Stimulated activated CD4-positive, alpha-beta T cell treated with anti-CD3 and anti-CD28 coated beads, Interleukin-15, amount 100 ng/mL, for 24 hours (primary cell): ENCODE measurements around the gene SLC18B1.

Experiments used
- DNase-seq: peaks from one replicate; pipeline ENCODE4 v3.0.0-alpha.2; 2020

SLC18B1 gene

DNA sequence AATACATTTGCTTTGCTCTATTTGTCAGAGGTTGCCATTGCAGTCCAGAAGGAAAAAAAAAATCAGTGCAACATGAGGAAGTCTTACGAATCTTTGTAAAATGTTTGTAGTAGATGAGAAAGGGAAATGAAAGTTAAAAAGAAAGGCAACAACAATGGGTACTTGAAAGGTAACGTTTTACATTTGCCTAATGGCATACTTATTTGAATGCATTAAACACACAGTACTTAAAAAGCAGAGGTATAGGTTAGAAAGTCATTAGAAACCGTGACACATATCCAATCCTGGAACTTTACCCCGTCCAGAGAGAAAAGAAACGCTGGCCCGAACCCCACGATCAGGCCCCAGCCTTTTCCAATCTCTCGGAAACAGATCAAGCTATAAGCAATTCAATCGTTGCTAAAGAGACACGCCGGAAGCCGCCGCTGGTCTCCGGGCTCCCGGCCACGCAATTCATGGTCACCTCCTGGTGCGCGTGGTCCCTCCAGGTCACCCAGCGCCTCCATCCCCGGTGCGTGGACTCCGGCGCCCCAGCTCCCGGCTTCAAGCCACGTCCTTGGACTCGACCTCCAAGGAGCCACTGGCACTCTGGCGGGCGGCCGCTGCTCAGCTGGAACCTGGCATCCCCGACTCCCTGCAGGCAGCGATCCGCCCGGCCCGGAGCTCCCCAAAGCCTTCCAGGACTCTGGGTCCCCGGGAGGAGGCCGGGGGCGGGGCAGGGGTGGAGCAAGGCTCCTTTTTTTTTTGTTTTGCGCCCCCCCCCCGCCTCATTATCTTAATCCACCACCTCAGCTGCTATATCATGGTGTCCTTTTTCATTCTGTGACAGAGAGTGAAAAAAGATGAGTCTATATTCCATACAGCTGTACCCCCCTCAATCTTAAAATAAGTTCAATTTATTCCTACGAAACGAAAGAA is at the start of gene SLC18B1:
Gene SLC18B1 (minus strand): TSS at position 687 of the 918 bp plus-strand sequence. CDS start 181 bp downstream, at position 506.
- peak; percentile 78 for DNase-seq

DNA sequence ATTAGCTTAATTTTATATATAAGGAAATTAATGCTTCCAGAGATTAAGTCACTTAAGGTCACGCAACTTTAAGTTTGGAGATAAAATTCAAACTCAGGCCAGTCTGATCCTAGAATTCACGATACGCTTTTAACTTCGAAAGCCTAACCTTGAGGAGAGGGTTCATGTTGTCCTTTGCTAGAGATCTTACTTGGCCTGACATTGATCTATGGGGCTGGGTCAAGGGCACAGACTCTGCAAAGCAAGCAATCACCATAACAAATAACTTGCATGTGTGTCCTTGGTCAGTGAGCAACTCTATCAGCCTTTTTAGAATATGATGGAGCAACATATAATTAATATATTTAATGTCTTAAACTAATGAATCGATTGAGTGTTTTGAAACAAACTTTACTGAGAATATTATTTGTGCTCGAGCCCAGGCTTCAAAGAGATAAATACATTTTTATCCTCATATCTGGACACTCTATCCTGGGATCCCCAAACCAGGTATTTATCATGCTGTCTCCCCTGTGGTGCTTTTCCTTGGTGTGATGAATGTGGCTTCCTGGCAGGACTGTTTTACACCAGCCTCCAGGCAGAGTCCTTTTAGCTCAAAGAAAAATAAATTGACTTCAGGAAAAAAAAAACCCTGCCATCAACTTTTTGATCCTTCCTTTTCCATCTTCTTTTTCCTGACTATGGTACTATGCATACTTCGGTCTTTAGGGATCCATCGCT is 45.0 kb upstream of the SLC18B1 start:
- DNase-seq = no peak

DNA sequence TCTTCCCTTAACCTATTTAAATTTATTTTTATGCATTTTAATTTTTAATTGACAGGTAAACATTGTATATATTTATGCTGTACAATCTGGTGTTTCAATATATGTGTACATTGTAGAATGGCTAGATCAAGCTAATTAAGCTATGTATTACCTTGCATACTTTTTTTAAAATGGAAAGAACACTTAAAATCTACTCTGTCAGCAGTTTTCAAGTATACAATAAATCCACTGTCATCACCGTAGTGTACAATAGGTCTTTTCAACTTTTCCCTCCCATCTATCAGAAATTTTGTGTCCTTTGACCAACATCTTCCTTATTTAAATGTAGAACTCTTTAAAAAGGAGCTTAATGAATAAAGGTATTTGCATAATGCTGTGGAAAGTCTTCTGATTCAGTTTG is 43.5 kb upstream of the SLC18B1 start:
- DNase-seq = no peak

DNA sequence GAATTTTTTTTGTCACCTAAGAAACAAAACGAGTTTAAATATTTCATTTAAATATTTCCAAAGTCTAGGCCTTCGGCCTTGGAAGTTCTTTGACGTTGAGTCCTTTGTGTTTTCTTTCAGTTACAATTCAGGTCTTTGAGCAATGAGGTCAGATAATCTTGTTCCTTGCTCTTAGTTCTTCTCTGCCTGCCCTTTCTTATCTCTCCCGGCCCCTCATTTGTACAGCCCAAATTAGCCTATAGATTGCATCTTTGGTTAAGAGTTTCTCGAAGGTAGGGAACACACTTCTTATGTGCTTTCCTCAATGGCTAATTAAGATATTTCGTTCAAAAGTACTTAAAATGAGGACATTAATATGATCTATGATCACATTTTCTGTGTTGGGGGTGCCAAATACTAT is 34.5 kb upstream of the SLC18B1 start:
- no peak for DNase-seq

DNA sequence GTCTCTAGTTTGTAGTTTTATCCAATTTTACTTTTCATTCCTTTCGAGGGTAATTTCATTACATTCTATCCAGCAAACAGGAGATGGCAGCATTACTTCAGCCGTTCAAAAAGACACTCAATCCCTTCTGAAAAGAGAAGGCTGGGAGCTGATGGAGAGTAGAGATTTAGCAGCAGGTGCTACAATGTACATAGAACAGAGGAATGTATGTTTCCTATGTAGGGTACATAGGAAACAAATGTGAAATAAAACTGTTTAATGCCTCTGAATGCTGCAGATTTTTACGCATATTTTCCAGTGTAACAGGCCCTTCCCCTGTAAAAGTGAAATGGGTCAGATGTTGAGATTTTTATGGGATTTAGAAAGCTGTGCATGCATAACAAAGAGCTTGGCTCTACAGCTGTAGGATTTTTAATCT is 31.9 kb upstream of the SLC18B1 start:
- no peak for DNase-seq

DNA sequence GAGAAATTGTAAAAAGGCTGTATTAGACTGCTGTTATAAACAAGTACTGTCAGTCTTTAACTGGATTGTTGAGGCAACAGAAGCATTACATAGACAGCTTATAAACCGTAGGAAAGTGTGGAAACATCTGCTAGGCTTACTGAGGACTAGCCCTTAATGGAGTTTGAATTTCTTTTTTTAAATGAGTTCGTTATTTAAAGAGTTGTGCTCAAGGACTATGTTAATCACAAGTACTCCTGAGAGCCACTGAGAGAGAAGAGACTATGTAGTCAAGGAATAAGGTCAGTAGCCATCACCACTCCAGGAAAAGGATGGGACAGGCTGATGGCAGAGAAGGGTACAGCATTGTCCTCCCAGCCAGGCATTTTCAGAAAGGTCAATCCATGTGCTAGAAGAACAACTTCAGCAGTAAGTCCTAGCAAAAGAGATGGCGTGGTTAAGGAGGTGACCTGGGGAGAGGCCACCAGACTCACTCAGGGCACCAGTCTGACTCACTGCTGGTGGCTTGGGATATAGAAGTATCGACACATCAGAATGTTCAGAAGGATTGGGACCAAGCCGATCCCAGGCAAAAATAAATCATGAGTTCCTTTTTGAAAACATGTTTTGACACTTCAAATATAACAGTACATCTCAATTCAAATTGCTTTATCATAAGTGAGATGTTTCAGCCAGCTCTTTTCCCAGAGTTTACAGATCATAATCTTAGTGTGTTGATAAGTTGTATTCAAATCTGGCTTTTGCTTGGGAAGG is 22.4 kb upstream of the SLC18B1 start:
- peak; percentile 48 for DNase-seq

DNA sequence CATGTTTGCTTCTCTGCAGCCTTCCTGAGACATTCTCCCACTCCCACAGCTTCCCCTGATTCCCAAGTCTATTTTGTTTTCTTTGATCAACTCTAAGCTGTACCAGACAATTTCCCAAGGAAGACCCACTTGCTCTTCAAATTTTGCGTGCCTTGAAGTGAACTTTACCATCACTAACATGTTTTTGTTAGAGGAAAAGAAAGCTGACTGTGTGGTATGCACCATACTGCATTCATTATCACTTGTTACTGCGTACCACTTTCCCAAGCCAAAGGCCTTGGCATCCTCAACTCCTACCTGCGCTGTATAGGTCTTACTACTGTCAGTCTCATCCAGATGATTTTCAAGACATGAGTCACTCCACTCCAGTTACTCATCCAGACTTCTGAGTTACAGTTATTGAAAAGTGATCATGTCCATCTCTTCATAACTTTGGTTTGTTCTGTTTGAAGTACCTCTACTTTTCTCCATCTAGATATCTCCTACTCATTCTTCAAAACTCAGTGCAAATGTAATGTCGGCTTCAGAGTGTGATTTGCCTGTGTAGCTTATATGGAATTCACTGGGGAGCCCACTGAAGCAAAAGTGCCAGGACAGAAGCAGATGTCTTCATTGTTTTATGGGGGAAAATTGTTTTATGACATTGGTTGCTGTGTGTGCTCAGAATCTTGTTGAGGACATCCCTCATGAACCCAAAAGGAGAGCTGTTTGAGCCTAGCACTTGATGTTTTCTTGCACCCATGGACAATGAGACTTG is 21.1 kb upstream of the SLC18B1 start:
- peak; percentile 45 for DNase-seq

DNA sequence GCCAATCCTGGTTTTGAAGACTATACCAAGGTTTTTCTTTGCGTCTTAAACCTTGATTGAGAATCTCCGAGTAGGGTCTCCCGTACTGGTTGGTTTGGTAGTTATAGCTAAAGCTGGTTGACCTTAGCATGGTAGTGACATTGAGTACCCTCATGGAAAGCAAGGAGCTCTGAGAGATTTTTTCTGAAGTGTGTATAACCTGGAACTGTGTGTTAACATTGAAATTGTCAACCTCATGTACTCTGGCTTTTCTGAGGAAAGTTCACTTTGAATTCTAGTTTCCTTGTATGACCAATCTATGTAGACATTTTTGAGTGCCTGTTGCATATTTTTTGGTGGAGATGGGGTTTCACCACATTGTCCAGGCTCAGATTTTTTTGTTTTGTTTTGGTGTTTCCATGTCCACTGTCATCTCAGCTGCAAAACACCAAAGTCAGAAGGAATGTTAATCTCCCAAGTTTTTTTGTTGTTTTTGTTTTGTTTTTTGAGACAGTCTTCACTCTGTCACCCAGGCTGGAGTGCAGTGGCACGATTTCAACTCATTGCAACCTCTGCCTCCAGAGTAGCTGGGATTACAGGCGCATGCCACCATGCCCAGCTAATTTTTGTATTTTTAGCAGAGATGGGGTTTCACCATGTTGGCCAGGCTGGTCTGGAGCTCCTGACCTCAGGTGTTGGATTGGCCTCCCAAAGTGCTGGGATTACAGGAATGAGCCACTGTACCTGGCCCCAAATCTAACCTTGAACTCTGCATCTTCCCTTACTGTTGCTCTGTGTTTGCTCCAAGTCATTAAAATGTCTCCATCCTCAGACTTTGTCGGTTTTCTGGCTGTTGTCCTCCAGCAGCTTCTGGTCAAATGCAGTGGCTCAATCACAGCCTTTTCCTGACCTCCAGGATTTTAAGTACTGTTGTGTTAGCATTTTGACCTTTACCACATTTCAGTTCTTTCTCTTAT is 20.2 kb upstream of the SLC18B1 start:
- peak; percentile 25 for DNase-seq

DNA sequence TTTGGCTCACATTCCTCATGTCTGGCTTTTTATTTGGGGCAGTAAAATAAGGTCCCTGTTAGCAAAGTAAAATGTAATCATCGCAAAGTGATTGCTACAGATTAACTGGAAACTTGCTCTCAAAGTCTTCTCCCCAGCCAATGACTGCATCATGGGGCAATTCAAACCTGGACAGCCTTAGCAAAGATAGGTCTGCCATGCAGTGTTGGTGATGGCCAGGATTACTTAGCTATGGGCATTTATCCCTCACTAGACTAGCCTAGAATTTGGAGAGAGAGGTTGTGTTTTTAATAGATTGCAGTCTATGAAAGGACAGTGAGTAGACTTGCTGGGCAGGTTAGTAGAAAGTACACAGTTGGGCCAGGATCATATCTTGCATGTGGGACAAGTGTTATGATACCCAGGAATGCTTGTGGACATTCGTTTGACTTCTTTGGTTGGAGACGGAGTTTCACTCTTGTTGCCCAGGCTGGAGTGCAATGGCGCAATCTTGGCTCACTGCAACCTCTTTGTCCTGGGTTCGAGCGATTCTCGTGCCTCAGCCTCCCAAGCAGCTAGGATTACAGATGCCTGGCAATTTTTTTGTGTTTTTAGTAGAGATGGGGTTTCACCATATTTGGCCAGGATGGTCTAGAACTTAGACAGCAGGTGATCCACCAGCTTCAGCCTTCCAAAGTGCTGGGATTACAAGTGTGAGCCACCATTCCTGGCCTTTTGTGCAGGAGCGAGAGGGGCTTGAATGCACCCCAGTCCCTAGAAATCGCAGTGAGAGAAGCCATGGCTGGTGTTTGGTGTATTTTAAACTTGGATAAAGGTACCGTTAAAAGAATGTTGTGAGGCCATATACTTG is 19.3 kb upstream of the SLC18B1 start:
- DNase-seq = no peak

DNA sequence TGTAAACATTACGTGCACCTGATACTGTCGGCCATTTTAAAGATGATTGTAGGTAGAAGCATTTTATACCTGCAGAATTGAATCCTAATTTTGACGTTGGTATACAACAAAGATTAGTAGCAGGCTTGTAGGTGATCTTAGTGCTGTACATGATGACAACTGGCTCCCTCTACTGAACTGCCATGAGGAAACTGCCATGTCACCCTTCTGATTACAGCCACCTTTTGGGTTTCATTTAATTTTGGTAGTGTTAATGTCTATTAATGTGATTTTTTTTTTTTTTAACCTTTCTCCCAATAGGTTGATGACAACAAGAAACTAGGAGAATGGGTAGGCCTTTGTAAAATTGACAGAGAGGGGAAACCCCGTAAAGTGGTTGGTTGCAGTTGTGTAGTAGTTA is 18.2 kb upstream of the SLC18B1 start:
- DNase-seq = no peak

DNA sequence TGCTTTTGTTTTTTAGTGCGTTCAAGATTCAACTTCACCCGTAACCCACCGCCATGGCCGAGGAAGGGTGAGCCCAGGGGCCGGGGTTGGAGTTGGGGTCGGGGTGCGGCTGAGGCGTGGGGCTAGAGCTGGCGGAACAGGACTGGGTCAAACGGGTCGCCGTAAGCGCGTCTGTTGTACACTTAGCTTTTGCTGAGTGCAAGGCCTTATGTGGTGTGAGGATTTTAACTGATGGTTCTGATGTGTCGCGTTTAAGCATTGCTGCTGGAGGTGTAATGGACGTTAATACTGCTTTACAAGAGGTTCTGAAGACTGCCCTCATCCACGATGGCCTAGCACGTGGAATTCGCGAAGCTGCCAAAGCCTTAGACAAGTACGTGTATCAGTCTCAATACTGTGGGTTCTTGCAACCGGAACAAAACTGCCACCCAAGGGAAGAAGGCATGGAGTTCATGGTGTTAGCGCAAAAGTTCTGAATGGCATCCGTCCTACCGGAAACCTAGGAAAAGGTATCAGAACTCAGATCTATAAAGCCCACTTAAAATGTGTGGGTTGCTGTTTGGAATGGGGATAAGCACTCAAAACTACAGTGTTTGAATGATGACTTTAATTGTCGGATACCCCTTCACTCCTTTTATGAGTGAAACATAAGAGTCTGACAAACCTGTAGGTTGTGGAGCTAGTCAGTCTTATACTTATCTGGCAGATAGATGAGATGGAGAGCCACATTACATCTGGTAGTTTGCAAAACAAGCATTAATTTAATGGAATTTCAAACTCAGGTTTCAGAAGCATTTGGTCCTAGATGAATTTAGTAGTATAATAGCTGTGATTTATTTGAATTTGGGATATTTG is 16.5 kb upstream of the SLC18B1 start:
- DNase-seq = peak; percentile 49

DNA sequence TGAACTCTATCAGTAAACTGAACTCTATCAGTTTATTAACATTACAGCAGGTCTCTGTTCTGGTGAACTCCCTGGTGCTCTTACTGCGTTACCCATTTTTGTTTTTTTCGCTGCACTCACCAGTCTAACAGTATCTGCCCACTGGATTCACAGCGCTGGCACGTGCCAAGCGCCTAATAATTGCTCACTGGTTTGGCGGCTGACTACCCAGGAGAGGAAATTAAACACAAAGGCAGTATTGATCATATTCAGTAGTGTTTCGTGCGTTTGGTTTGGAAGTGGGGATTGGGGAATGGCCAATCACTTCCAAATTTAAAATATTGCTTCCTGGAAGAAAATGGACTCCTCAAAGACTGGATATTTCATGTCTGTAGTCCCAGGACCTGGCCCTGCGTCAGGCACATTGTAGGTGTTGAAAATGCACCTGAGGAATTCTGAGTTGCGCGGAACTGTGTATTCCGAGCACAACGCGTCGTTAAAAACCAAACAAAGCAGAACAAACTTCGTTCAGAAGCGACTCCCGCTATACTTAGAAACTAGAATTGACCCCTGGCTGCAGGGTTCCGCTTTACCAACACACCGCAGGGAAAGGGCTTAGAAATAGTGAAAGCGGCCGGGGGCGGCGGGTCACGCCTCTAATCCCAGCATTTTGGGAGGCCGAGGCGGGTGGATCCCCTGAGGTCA is 14.9 kb upstream of the SLC18B1 start:
- peak; percentile 66 for DNase-seq

DNA sequence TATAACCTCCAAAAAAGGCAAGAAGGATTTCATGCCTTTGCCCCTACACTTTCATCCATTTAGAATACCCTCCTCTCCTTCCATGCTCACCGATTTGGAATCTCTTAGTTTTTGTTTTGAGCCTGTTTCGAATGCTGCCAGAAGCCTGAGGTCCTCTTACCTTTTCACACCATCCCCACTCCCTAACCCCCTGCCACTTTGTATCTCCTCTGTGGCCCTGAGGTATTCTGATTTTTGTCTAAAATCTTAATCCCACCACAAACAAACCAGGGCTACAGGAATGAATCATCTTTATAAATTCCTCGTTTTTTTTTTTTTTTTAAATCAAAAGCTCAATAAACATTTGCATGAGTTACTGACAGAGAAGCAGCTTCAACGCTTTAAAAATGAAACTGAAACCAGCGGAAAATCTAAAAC is 14.3 kb upstream of the SLC18B1 start:
- DNase-seq = no peak

DNA sequence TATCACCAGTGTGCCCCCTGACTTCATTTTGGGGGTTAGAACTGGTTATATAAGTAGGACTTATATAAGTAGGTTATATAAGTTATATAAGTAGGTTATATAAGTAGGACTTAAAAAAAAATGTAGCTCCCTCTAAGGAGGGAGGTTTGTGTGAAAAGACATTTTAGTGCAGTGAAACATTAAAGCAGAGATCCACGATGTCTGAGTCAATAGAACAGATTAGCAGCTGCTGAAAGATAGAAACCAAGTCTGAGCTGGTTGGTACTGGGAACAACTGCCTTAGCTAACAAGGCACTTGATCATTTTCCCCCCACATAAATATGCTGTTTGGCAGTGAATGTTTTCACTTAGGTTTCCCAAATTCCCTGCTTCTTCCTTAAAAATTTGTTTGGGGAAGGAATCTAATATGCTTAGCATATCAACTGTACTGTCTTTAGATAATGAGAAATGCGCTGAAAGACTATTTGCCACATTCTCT is 13.9 kb upstream of the SLC18B1 start:
- DNase-seq = no peak

DNA sequence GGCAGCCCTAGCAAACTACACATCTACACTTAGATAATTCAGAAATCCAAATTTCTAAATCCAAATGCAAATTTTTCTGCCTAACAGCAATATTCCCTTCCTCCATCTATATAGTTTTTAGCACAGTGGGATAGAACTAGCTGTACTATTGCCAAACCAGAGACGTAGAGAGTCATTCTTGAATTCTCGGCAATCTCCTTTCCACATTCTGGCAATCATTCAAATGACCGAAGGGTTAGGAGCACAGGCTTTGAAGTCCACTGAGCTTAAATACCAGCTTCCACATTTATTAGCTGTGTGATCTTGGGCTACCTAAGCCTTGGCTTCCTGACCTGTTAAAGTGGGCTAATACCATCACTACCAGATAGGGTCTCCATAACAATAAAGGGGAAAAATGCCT is 12.8 kb upstream of the SLC18B1 start:
- DNase-seq = no peak

DNA sequence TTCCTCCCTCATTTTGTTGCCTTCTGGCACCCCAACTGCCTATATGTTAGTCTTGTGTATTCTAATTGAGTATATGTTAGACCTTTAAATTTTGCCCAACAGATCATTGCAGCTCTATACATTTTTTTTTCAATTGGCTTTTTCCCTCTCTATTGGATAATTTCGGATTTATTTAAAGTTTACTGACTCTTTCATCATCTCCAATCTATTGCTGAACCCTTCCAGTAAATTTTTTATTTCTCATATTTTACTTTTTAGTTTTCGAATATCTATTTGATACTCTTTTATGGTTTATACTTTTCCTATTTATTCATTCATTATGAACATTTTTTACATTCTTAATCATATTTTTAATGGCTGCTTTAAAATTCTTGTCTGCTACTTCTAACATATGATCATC is 7.1 kb upstream of the SLC18B1 start:
- DNase-seq = no peak

DNA sequence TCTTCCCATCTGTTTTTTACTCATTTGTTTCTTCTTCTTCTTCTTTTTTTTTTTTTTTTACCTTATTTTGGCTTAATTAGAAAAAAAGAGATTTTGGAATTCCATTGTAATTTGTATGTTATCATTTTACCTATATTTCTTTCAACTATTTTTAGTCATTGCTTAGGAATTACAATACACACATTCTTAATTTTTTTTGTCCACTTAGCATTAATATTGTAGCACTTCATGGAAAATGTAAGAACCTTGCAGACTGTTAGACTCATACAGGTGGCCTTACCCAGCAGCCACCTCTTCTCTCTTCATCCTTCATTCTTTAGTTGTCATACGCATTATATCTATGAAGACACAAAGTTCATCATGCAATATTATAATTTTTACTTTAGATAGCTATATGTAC is 5.8 kb upstream of the SLC18B1 start:
- DNase-seq = no peak

DNA sequence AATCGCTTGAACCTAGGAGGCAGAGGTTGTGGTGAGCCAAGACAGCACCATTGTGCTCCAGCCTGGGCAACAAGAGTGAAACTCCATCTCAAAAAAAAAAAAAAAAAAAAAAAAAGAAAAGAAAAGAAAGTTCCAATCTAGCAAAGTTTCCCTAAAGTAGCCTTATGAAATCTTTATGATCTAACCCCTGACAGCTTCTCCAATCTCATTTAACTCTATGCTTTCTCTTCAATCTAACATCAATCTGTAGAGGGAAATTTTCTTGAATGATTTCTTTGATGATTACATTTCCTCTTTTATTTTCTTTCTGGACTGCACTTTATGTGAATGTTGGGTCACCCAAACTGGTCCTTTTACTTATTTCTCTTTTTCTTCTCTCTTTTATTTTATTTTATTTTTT is 2.2 kb upstream of the SLC18B1 start:
- DNase-seq = no peak
